HepG2 (cell line): ENCODE measurements around the gene SEPTIN12. TPM values are rescaled to one million over a fixed set of nuclear protein-coding genes. Genes with fewer than 3 reads are reported as not detected.

Experiments used
- ATAC-seq: fragments of 200-7000 bp; cut with Tn5 transposase; 3 replicates; pipeline ENCODE4 v1.9.1; 2020; ENCODE audit warnings: mild to moderate bottlenecking, moderate library complexity
- BruUV-seq: library from RNA; stranded (reverse); fragments of 400-500 nt; replicated peaks from 2 replicates; lab custom pipeline; 2021; lab: Mats Ljungman, UMichigan
- CTCF ChIA-PET: fragments of 300-600 bp; formaldehyde crosslinking; extraction: SDS; loops from one replicate; lab custom pipeline; 2021; ENCODE audit warnings: low total read pairs, inconsistent platforms, low intra/inter-chr PET ratio; lab: Yijun Ruan, JAX
- POLR2A ChIA-PET: fragments of 350-600 bp; sonication (Branson Sonifier 250); formaldehyde crosslinking; loops from one replicate; lab custom pipeline; 2020; ENCODE audit warnings: antibody characterized with exemption, inconsistent platforms; lab: Yijun Ruan, JAX
- DNase-seq: peaks from one replicate; pipeline ENCODE4 v3.0.0-alpha.2; 2015; ENCODE audit warnings: low spot score
- FAIRE-seq: peaks from 3 replicates; lab custom pipeline; 2011; peaks lifted over from hg19 to GRCh38; lab: Jason Lieb, UNC
- H2AFZ ChIP-seq: one replicate; pipeline ENCODE4 v1.6.1; 2011; ENCODE audit warnings: low read length, inconsistent platforms
- H3K27ac ChIP-seq: fragments of 300-600 bp; 3 replicates; pipeline ENCODE4 v1.8.0; 2011; ENCODE audit warnings: mixed run types, mild to moderate bottlenecking, mixed read lengths, low read length, inconsistent platforms; ENCODE audit not compliant: insufficient read depth; ENCODE audit errors: extremely low read length
- H3K27me3 ChIP-seq, 2 experiments: fragments of 200-600 bp in 1 of 2; 2 replicates in 1 of 2; 3 replicates in 1 of 2; pipeline versions ENCODE4 v1.6.0 to v1.8.0; 2011; ENCODE audit warnings: low read length in 2 of 2, mild to moderate bottlenecking in 2 of 2, moderate library complexity in 2 of 2, inconsistent platforms in 1 of 2; ENCODE audit not compliant: insufficient read depth in 2 of 2, control insufficient read depth in 1 of 2
- H3K36me3 ChIP-seq, 2 experiments: fragments of 200-600 bp in 1 of 2; replicated peaks in 1 of 2; 2 replicates in 1 of 2; 3 replicates in 1 of 2; pipeline versions ENCODE4 v1.5.1 to v1.8.0; 2011; ENCODE audit warnings: low read length in 2 of 2, inconsistent platforms in 1 of 2; ENCODE audit not compliant: insufficient read depth in 2 of 2, control insufficient read depth in 1 of 2
- H3K4me1 ChIP-seq: 2 replicates; pipeline ENCODE4 v1.5.1; 2012; ENCODE audit warnings: low read length, inconsistent platforms; ENCODE audit not compliant: insufficient read depth
- H3K4me2 ChIP-seq: 2 replicates; pipeline ENCODE4 v1.6.0; 2011; ENCODE audit warnings: low read depth, low read length, inconsistent platforms
- H3K4me3 ChIP-seq, 3 experiments: fragments of 200-600 bp in 1 of 3; sonication (generic), shearing (Covaris generic) in 1 of 3; replicated peaks in 1 of 3; 2 replicates each; pipeline ENCODE4 v1.5.1; 2011 to 2016; ENCODE audit warnings: low read length in 3 of 3, inconsistent platforms in 2 of 3, low read depth in 2 of 3, mild to moderate bottlenecking in 2 of 3, control low read depth in 1 of 3, mixed read lengths in 1 of 3; ENCODE audit not compliant: insufficient read depth in 1 of 3
- H3K79me2 ChIP-seq: one replicate; pipeline ENCODE4 v1.6.1; 2011; ENCODE audit warnings: low read length, inconsistent platforms; ENCODE audit not compliant: insufficient read depth
- H3K9ac ChIP-seq: 2 replicates; pipeline ENCODE4 v1.6.0; 2011; ENCODE audit warnings: mild to moderate bottlenecking, low read depth, low read length, inconsistent platforms; ENCODE audit not compliant: insufficient read depth
- H3K9me3 ChIP-seq: 2 replicates; pipeline ENCODE4 v1.5.1; 2012; ENCODE audit warnings: mild to moderate bottlenecking, low read length
- H4K20me1 ChIP-seq: 2 replicates; pipeline ENCODE4 v1.6.0; 2011; ENCODE audit warnings: inconsistent platforms, mild to moderate bottlenecking, low read length, moderate library complexity; ENCODE audit not compliant: insufficient read depth
- GABPA ChIP-seq, 2 experiments: IDR thresholded peaks; 2 replicates each; pipeline ENCODE4 v1.6.1; 2011 to 2016; ENCODE audit warnings: low read depth in 2 of 2, low read length in 1 of 2, missing biosample characterization in 1 of 2, missing genetic modification characterization in 1 of 2
- MAX ChIP-seq: IDR thresholded peaks from 2 replicates; pipeline ENCODE4 v1.6.1; 2012; ENCODE audit warnings: inconsistent platforms
- NFIB ChIP-seq: sonication (generic); formaldehyde crosslinking; IDR thresholded peaks from 2 replicates; pipeline ENCODE4 v1.9.0; 2021; ENCODE audit warnings: missing genetic modification reagents, mild to moderate bottlenecking, borderline replicate concordance
- NPAS2 ChIP-seq: sonication (generic); formaldehyde crosslinking; IDR thresholded peaks from 2 replicates; pipeline ENCODE4 v1.8.0; 2022; ENCODE audit warnings: mild to moderate bottlenecking, missing genetic modification reagents, borderline replicate concordance
- PREB ChIP-seq: sonication (generic); formaldehyde crosslinking; IDR thresholded peaks from 2 replicates; pipeline ENCODE4 v1.4.0; 2020; ENCODE audit warnings: missing genetic modification reagents
- ZBTB21 ChIP-seq: sonication (generic); formaldehyde crosslinking; IDR thresholded peaks from 2 replicates; pipeline ENCODE4 v1.4.0; 2020; ENCODE audit warnings: missing genetic modification reagents
- ZFP36L2 ChIP-seq: sonication (generic); formaldehyde crosslinking; IDR thresholded peaks from 2 replicates; pipeline ENCODE4 v1.4.0; 2020; ENCODE audit warnings: missing genetic modification reagents
- ZNF124 ChIP-seq: sonication (generic); formaldehyde crosslinking; IDR thresholded peaks from 2 replicates; pipeline ENCODE4 v1.4.0; 2020; ENCODE audit warnings: missing genetic modification reagents
- ZNF326 ChIP-seq: sonication (generic); formaldehyde crosslinking; IDR thresholded peaks from 2 replicates; pipeline ENCODE4 v1.4.0; 2020; ENCODE audit warnings: missing genetic modification reagents, borderline replicate concordance
- ZNF383 ChIP-seq: sonication (generic); formaldehyde crosslinking; IDR thresholded peaks from 2 replicates; pipeline ENCODE4 v1.4.0; 2020; ENCODE audit warnings: missing genetic modification reagents, mild to moderate bottlenecking, borderline replicate concordance
- ZNF616 ChIP-seq: sonication (generic); formaldehyde crosslinking; IDR thresholded peaks from 2 replicates; pipeline ENCODE4 v1.5.0; 2020; ENCODE audit warnings: low read depth, mild to moderate bottlenecking, missing genetic modification reagents
- ZUFSP ChIP-seq: sonication (generic); formaldehyde crosslinking; IDR thresholded peaks from 2 replicates; pipeline ENCODE4 v1.9.0; 2021; ENCODE audit warnings: missing genetic modification reagents, mild to moderate bottlenecking, borderline replicate concordance
- WGBS: methylation state at CpG from one replicate; pipeline ENCODE4 v1.1.6; 2017; ENCODE audit warnings: low lambda C conversion rate; 5-methylcytosine and 5-hydroxymethylcytosine counted together
- in situ Hi-C: cut with HindIII; loops from 2 replicates; pipeline ENCODE4 v1.10.0; 2017; ENCODE audit warnings: low pct_unique_long_range_greater_than_20kb; ENCODE audit not compliant: extremely low pct_ligation_motif_present
- intact Hi-C: fragments of 100-400 bp; cut with micrococcal nuclease; formaldehyde crosslinking; loops from one replicate; pipeline ENCODE4 v1.10.0; 2022; ENCODE audit not compliant: unreplicated experiment
- polyA plus RNA-seq, 8 experiments: library from polyadenylated mRNA; depleted of rRNA in 3 of 8; stranded (reverse) in 7 of 8; unstranded in 1 of 8; fragments of >200 nt; fragmentation: Illumina TruSeq in 4 of 8; extraction: Trizol in 4 of 8; gene quantifications; 2 replicates each; pipeline versions ENCODE4 v1.2.1 to v1.2.3, GENCODE V29; 2011 to 2016; ENCODE audit warnings: low read depth in 4 of 8, missing spikeins in 1 of 8, mixed read lengths in 1 of 8; ENCODE audit not compliant: insufficient read depth in 1 of 8
- total RNA-seq, 5 experiments: library from RNA; depleted of rRNA; stranded (reverse); fragments of >200 nt; fragmentation: Illumina TruSeq; extraction: Trizol; gene quantifications; 2 replicates each; pipeline ENCODE4 v1.2.3, GENCODE V29; 2016; ENCODE audit warnings: low read depth in 1 of 5
- TF ChIP-seq, protein P1 (sequence below): sonication (generic); formaldehyde crosslinking; IDR thresholded peaks from 2 replicates; pipeline ENCODE4 v1.4.0; 2020; ENCODE audit warnings: missing genetic modification reagents
- TF ChIP-seq, protein P2 (sequence below): sonication (generic); formaldehyde crosslinking; IDR thresholded peaks from 2 replicates; pipeline ENCODE4 v1.4.0; 2020; ENCODE audit warnings: missing genetic modification reagents, borderline replicate concordance
- TF ChIP-seq, protein P3 (sequence below): sonication (generic); formaldehyde crosslinking; IDR thresholded peaks from 2 replicates; pipeline ENCODE4 v1.8.0; 2022; ENCODE audit warnings: mild to moderate bottlenecking, missing genetic modification reagents, borderline replicate concordance

SEPTIN12 gene
- total and polyA plus RNA-seq, 2 of the 13 experiments (the other 11 are each of a cell fraction or from before 2014, with no cell fraction given) = 0.22 TPM; not detected in 1

DNA sequence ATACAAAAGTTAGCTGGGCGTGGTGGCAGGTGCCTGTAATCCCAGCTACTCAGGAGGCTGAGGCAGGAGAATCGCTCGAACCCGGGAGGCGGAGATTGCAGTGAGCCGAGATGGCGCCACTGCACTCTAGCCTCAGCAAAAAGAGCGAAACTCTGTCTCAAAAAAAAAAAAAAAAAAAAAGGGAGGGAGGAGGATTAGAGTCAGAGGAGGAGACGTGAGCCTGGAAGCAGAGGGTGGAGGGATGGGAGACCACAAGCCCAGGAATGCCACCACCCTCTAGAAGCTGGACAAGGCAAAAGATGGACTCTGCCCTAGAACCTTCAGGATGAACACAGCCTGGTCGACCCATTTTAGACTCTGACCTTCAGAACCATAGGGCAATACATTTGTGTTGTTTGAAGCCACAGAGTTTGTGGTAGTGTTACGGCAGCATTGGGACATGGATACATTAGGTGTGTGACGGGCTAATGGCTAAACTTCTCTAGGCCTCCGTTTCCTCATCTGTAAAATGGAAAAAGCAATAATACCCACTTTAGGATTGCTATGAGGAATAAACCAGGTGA is 4.9 kb upstream of the SEPTIN12 start:
- no peak overlapping the region for H3K27ac ChIP-seq
- no peak for TF ChIP-seq ZUFSP (CRISPR knock-in tag)
- no peak for TF ChIP-seq ZBTB21 (CRISPR knock-in tag)
- TF ChIP-seq, protein P1, sequence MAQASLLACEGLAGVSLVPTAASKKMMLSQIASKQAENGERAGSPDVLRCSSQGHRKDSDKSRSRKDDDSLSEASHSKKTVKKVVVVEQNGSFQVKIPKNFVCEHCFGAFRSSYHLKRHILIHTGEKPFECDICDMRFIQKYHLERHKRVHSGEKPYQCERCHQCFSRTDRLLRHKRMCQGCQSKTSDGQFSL (CRISPR knock-in tag) = no peak
- TF ChIP-seq ZNF326 (CRISPR knock-in tag) = no peak
- TF ChIP-seq NFIB = no peak
- no peak for TF ChIP-seq MAX
- no peak for TF ChIP-seq ZNF616 (CRISPR knock-in tag)
- TF ChIP-seq, protein P2, sequence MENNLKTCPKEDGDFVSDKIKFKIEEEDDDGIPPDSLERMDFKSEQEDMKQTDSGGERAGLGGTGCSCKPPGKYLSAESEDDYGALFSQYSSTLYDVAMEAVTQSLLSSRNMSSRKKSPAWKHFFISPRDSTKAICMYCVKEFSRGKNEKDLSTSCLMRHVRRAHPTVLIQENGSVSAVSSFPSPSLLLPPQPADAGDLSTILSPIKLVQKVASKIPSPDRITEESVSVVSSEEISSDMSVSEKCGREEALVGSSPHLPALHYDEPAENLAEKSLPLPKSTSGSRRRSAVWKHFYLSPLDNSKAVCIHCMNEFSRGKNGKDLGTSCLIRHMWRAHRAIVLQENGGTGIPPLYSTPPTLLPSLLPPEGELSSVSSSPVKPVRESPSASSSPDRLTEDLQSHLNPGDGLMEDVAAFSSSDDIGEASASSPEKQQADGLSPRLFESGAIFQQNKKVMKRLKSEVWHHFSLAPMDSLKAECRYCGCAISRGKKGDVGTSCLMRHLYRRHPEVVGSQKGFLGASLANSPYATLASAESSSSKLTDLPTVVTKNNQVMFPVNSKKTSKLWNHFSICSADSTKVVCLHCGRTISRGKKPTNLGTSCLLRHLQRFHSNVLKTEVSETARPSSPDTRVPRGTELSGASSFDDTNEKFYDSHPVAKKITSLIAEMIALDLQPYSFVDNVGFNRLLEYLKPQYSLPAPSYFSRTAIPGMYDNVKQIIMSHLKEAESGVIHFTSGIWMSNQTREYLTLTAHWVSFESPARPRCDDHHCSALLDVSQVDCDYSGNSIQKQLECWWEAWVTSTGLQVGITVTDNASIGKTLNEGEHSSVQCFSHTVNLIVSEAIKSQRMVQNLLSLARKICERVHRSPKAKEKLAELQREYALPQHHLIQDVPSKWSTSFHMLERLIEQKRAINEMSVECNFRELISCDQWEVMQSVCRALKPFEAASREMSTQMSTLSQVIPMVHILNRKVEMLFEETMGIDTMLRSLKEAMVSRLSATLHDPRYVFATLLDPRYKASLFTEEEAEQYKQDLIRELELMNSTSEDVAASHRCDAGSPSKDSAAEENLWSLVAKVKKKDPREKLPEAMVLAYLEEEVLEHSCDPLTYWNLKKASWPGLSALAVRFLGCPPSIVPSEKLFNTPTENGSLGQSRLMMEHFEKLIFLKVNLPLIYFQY (CRISPR knock-in tag) = peak; percentile 57; the same call in 1 of the 2 replicates
- TF ChIP-seq PREB (CRISPR knock-in tag) = no peak
- TF ChIP-seq NPAS2 (CRISPR knock-in tag) = no peak
- TF ChIP-seq ZFP36L2 (CRISPR knock-in tag) = no peak
- TF ChIP-seq GABPA (IDR thresholded peaks at IDR 0.05; ENCODE audit: low read depth, low read length) = no peak
- no peak for TF ChIP-seq GABPA (CRISPR knock-in tag; IDR thresholded peaks at IDR 0.05; ENCODE audit: low read depth)
- TF ChIP-seq, protein P3, sequence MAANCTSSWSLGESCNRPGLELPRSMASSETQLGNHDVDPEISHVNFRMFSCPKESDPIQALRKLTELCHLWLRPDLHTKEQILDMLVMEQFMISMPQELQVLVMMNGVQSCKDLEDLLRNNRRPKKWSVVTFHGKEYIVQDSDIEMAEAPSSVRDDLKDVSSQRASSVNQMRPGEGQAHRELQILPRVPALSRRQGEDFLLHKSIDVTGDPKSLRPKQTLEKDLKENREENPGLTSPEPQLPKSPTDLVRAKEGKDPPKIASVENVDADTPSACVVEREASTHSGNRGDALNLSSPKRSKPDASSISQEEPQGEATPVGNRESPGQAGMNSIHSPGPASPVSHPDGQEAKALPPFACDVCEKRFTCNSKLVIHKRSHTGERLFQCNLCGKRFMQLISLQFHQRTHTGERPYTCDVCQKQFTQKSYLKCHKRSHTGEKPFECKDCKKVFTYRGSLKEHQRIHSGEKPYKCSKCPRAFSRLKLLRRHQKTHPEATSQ (CRISPR knock-in tag) = no peak
- no peak for TF ChIP-seq ZNF124 (CRISPR knock-in tag)
- TF ChIP-seq ZNF383 (CRISPR knock-in tag) = no peak

More for the DNA sequence above, 4.9 kb upstream of the SEPTIN12 start:
- ATAC-seq (peak; percentile 27), FAIRE-seq (no peak), DNase-seq (peak; percentile 33)
- H3K27me3 ChIP-seq = no peaks in the 10 kb centered on the region; a peak in 1 of 5 replicates
- H2AFZ ChIP-seq = no peak overlapping the region
- POLR2A ChIA-PET = interaction anchor here (1.2 to 1.3 kb wide), 2 partner anchors 10 to 24 kb away, joined by 3 read pairs; partner anchors contain the start of gene ROGDI
- H3K79me2 ChIP-seq = no peaks in the 10 kb centered on the region
- in situ Hi-C loops (no loop called here), intact Hi-C loops (no loop called here)
- peaks cover 41% of the 10 kb centered on the region for H3K4me1 ChIP-seq
- CTCF ChIA-PET = no interaction called here
- no peaks in the 10 kb centered on the region for H4K20me1 ChIP-seq
- H3K9me3 ChIP-seq = no peaks in the 10 kb centered on the region
- 32% methylated on average over 13 of the region's 13 CpGs for WGBS
- H3K4me3 ChIP-seq = no peak overlapping the region
- H3K9ac ChIP-seq = no peak overlapping the region
- no peaks in the 10 kb centered on the region for H3K36me3 ChIP-seq
- no TSS peak for BruUV-seq
- H3K4me2 ChIP-seq = peak overlapping the region; percentile 51
